Panc1 (cell line): ENCODE data around the gene MIX23. TPM values are rescaled to one million over a fixed set of nuclear protein-coding genes. Genes with fewer than 3 reads are reported as not detected.

Source experiments
- ATAC-seq: fragments of 200-7000 bp; cut with Tn5 transposase; 2 replicates; pipeline ENCODE4 v1.9.1; 2020; ENCODE audit warnings: mild to moderate bottlenecking, moderate library complexity
- BruUV-seq: library from RNA; stranded (reverse); fragments of 400-500 nt; replicated peaks from 2 replicates; lab custom pipeline; 2021; lab: Mats Ljungman, UMichigan
- CTCF ChIA-PET: fragments of 300-600 bp; sonication (Branson Sonifier 250); formaldehyde crosslinking; loops from one replicate; lab custom pipeline; 2022; ENCODE audit warnings: antibody characterized with exemption; lab: Charles Lee
- POLR2A ChIA-PET: fragments of 300-600 bp; sonication (Branson Sonifier 250); formaldehyde crosslinking; loops from one replicate; lab custom pipeline; 2022; ENCODE audit warnings: antibody characterized with exemption; lab: Charles Lee
- DNase-seq: peaks from one replicate; pipeline ENCODE4 v3.0.0-alpha.2; 2010; ENCODE audit warnings: low read depth, low spot score
- H3K27ac ChIP-seq: 2 replicates; pipeline ENCODE4 v1.5.1; 2011; ENCODE audit warnings: mild to moderate bottlenecking, low read length, inconsistent platforms
- H3K27me3 ChIP-seq: fragments of 200-500 bp; sonication (Bioruptor generic); 2 replicates; pipeline ENCODE4 v1.6.0; 2014; ENCODE audit warnings: low read length, inconsistent platforms; ENCODE audit not compliant: control insufficient read depth, insufficient read depth
- H3K36me3 ChIP-seq: fragments of 200-500 bp; sonication (Bioruptor generic); 2 replicates; pipeline ENCODE4 v1.5.1; 2014; ENCODE audit warnings: inconsistent platforms, mild to moderate bottlenecking, low read length, moderate library complexity; ENCODE audit not compliant: control insufficient read depth, insufficient read depth
- H3K4me1 ChIP-seq: 2 replicates; pipeline ENCODE4 v1.5.1; 2011; ENCODE audit warnings: inconsistent platforms, mild to moderate bottlenecking, low read length, moderate library complexity; ENCODE audit not compliant: control insufficient read depth, insufficient read depth
- H3K4me3 ChIP-seq, 2 experiments: 2 replicates each; pipeline ENCODE4 v1.5.1; 2011 to 2012; ENCODE audit warnings: low read depth in 2 of 2, low read length in 2 of 2, mild to moderate bottlenecking in 2 of 2, inconsistent platforms in 1 of 2, moderate library complexity in 1 of 2
- H3K9me3 ChIP-seq: fragments of 200-500 bp; sonication (Bioruptor generic); 2 replicates; pipeline ENCODE4 v1.5.1; 2014; ENCODE audit warnings: low read depth, mild to moderate bottlenecking, inconsistent platforms, low read length, moderate library complexity; ENCODE audit not compliant: control insufficient read depth, insufficient read depth
- POLR2AphosphoS5 ChIP-seq: IDR thresholded peaks from 2 replicates; pipeline ENCODE4 v1.6.1; 2012; ENCODE audit warnings: mild to moderate bottlenecking, low read depth, low read length, moderate library complexity
- REST ChIP-seq, 2 experiments: IDR thresholded peaks; 2 replicates each; pipeline ENCODE4 v1.6.1; 2011 to 2012; ENCODE audit warnings: low read depth in 2 of 2, control low read depth in 1 of 2, low read length in 1 of 2, mild to moderate bottlenecking in 1 of 2, moderate library complexity in 1 of 2; ENCODE audit not compliant: insufficient read depth in 1 of 2
- SIN3A ChIP-seq: IDR thresholded peaks from 2 replicates; pipeline ENCODE4 v1.6.1; 2012; ENCODE audit warnings: low read depth, mild to moderate bottlenecking, low read length, moderate library complexity, borderline replicate concordance; ENCODE audit not compliant: insufficient read depth
- TCF7L2 ChIP-seq: IDR thresholded peaks from 2 replicates; pipeline ENCODE4 v1.6.1; 2011; ENCODE audit warnings: mild to moderate bottlenecking, low read depth, low read length, inconsistent platforms
- in situ Hi-C: cut with HindIII; loops from 2 replicates; pipeline ENCODE4 v1.10.0; 2016; ENCODE audit warnings: low sequenced_read_pairs, low pct_unique_long_range_greater_than_20kb
- intact Hi-C: fragments of 100-400 bp; cut with micrococcal nuclease; formaldehyde crosslinking; loops from one replicate; pipeline ENCODE4 v1.10.0; 2022; ENCODE audit not compliant: unreplicated experiment
- total RNA-seq: library from RNA; stranded (reverse); gene quantifications from one replicate; pipeline ENCODE4 v1.2.1, GENCODE V29; 2021; ENCODE audit not compliant: unreplicated experiment
- TF ChIP-seq, protein P1 (sequence below): fragments of 450-650 bp; IDR thresholded peaks from 2 replicates; pipeline ENCODE4 v1.5.1; 2017; ENCODE audit warnings: mild to moderate bottlenecking

Gene MIX23
- total RNA-seq, 1 experiment from 2014 or later: 61.7 TPM

GRCh38 chr3:122364490-122364889 is 18.5 kb downstream of the MIX23 start:
- Histone ChIP-seq H3K36me3 (peaks cover 8% of the 10 kb centered on the region; the same call in 1 of the 2 replicates), H3K4me3 (no peak overlapping the region), H3K27me3 (no peaks in the 10 kb centered on the region), H3K9me3 (no peaks in the 10 kb centered on the region), H3K27ac (peak overlapping the region; percentile 68), H3K4me1 (peaks cover 31% of the 10 kb centered on the region)
- TF ChIP-seq POLR2AphosphoS5: no peak
- TF ChIP-seq SIN3A: no peak
- TF ChIP-seq, protein P1, sequence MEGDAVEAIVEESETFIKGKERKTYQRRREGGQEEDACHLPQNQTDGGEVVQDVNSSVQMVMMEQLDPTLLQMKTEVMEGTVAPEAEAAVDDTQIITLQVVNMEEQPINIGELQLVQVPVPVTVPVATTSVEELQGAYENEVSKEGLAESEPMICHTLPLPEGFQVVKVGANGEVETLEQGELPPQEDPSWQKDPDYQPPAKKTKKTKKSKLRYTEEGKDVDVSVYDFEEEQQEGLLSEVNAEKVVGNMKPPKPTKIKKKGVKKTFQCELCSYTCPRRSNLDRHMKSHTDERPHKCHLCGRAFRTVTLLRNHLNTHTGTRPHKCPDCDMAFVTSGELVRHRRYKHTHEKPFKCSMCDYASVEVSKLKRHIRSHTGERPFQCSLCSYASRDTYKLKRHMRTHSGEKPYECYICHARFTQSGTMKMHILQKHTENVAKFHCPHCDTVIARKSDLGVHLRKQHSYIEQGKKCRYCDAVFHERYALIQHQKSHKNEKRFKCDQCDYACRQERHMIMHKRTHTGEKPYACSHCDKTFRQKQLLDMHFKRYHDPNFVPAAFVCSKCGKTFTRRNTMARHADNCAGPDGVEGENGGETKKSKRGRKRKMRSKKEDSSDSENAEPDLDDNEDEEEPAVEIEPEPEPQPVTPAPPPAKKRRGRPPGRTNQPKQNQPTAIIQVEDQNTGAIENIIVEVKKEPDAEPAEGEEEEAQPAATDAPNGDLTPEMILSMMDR: no peak
- TF ChIP-seq TCF7L2: no peak
- no peak for TF ChIP-seq REST (IDR thresholded peaks at IDR 0.05; ENCODE audit: insufficient read depth in 1 of 2, low read depth in 2 of 2, low read length in 1 of 2)
- ChIA-PET POLR2A (no interaction called here), CTCF (interaction anchor here (1.0 kb wide), 1 partner anchor 817 kb away, joined by 3 read pairs; no protein-coding TSS in a partner anchor)
- no peak for ATAC-seq
- intact Hi-C loops: loop anchor here (10.0 kb wide), 1 partner anchor 820 kb away; the partner anchor contains the start of gene POLQ
- no peak for DNase-seq
- no TSS peak for BruUV-seq
- in situ Hi-C loops: no loop called here

DNA sequence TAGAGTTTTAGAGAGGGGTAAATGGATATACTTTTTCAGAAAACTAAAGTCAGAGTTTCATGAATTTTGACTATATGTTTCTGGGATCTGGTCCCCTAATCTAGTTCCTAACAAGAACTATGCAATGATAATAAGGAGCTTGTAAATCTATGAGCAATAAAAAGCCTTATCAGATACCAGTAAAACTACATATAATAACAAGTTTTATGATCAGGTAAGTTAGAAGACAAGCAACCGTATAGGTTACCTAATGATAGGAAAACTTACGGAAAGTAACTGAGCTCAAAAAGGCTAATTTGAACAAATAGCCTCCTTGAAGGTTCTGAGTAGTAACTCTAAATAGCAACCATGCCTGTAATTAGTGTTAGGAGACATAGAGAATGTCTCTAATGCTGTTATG is 21.0 kb downstream of the MIX23 start:
- DNase-seq: no peak
- no peak for ATAC-seq
- peaks cover 31% of the 10 kb centered on the region for H3K4me1 ChIP-seq
- peaks cover 13% of the 10 kb centered on the region for H3K36me3 ChIP-seq
- in situ Hi-C loops: no loop called here
- H3K4me3 ChIP-seq: no peak overlapping the region
- ChIA-PET CTCF (no interaction called here), POLR2A (no interaction called here)
- no peaks in the 10 kb centered on the region for H3K9me3 ChIP-seq
- no peak overlapping the region for H3K27ac ChIP-seq
- no peak for TF ChIP-seq REST (IDR thresholded peaks at IDR 0.05; ENCODE audit: insufficient read depth in 1 of 2, low read depth in 2 of 2, low read length in 1 of 2)
- TF ChIP-seq SIN3A: no peak
- TF ChIP-seq, protein P1: no peak
- no peak for TF ChIP-seq TCF7L2
- no peak for TF ChIP-seq POLR2AphosphoS5
- intact Hi-C loops: loop anchor here (10.0 kb wide), 1 partner anchor 817 kb away; the partner anchor contains the start of gene POLQ
- no peaks in the 10 kb centered on the region for H3K27me3 ChIP-seq
- BruUV-seq: no TSS peak
